ENCODE data around the gene FAIM2.
A peak's percentile ranks its signal among the peaks of the same experiment; 100 is the strongest.

Gene FAIM2

DNA sequence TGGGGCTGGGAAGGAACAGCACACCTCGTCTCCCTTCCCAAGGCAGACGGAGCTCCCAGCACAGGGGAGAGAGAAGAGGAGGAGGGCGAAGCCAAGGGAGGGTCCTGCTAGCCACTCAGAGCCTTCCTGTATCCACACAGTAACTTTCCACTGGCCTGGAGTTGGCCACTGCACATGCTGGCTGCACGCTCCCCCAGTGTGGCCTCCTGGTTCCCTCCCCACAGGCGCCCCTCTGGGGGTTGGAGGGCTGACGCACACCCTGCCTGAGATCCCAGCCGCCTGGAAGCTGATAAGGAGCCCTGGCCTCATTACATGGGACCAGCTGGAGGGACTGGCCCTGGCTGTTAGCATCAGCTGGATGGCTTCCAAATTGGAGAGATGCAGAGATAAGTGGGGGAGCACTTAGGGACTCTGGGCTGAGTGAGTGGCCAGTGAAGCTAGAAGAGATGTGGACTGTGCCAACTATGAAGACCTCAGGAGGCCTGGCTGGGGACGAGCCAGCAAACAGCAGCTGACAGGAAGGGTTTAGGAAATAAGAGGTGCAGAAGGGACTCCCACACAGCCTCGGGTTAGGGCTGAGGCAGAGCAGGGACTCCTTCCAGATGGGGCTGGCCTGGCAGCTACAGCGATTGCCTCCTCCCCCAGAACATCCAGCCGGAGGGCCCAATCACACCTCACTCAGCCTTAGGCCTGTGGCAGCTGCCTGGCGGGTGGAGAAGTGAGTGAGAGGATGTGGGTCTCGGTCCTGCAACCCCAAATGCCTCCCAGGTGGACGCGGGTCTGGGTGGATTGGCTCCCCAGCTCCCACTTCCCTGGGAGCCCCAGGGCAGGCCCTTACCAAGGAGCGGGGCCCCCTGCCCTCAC is 34.5 kb downstream of the FAIM2 start:
- no peaks in the 10 kb centered on the region for H3K27me3 ChIP-seq (ENCODE audit: insufficient read depth, poor library complexity, severe bottlenecking)
- no peak overlapping the region for H3K27ac ChIP-seq (replicated peaks)
- DNase-seq (ENCODE audit: low read depth in 1 of 2, low spot score in 1 of 2) = peak in 1 of 2 experiments; percentile 58

DNA sequence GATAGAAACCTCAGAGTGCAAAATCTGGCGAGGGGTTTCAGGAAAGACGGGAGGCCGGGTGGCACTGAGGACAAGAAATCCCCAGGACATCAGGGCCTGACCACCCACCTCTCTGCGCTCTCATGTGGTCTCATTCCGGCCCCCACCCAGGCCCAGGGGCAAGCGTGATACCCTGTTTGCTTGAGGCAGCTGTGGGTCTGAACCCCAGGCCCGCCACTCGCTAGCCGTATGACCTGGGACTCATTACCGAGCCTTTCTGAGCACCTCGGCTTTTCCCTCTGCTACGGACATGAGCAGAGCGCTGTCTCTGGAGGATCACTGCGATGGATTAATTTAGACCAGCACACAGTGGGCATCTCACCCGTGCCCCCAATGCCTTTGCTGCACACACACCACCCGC is 35.3 kb downstream of the FAIM2 start:
- Histone ChIP-seq H3K27ac (replicated peaks) (no peak overlapping the region), H3K4me3 (replicated peaks; ENCODE audit: insufficient read depth, low read length) (no peak overlapping the region), H3K27me3 (ENCODE audit: insufficient read depth, poor library complexity, severe bottlenecking) (peaks cover 3% of the 10 kb centered on the region)
- TF ChIP-seq POLR2AphosphoS5 (IDR thresholded peaks at IDR 0.05; ENCODE audit: low read depth) = no peak
- no peak for TF ChIP-seq GABPA (IDR thresholded peaks at IDR 0.05; ENCODE audit: low read depth)
- TF ChIP-seq, protein P1, sequence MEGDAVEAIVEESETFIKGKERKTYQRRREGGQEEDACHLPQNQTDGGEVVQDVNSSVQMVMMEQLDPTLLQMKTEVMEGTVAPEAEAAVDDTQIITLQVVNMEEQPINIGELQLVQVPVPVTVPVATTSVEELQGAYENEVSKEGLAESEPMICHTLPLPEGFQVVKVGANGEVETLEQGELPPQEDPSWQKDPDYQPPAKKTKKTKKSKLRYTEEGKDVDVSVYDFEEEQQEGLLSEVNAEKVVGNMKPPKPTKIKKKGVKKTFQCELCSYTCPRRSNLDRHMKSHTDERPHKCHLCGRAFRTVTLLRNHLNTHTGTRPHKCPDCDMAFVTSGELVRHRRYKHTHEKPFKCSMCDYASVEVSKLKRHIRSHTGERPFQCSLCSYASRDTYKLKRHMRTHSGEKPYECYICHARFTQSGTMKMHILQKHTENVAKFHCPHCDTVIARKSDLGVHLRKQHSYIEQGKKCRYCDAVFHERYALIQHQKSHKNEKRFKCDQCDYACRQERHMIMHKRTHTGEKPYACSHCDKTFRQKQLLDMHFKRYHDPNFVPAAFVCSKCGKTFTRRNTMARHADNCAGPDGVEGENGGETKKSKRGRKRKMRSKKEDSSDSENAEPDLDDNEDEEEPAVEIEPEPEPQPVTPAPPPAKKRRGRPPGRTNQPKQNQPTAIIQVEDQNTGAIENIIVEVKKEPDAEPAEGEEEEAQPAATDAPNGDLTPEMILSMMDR (IDR thresholded peaks at IDR 0.05; ENCODE audit: insufficient read depth, low read length) = no peak
- TF ChIP-seq SPI1 (IDR thresholded peaks at IDR 0.05; ENCODE audit: borderline replicate concordance, low read depth) = no peak
- TF ChIP-seq, protein P2, sequence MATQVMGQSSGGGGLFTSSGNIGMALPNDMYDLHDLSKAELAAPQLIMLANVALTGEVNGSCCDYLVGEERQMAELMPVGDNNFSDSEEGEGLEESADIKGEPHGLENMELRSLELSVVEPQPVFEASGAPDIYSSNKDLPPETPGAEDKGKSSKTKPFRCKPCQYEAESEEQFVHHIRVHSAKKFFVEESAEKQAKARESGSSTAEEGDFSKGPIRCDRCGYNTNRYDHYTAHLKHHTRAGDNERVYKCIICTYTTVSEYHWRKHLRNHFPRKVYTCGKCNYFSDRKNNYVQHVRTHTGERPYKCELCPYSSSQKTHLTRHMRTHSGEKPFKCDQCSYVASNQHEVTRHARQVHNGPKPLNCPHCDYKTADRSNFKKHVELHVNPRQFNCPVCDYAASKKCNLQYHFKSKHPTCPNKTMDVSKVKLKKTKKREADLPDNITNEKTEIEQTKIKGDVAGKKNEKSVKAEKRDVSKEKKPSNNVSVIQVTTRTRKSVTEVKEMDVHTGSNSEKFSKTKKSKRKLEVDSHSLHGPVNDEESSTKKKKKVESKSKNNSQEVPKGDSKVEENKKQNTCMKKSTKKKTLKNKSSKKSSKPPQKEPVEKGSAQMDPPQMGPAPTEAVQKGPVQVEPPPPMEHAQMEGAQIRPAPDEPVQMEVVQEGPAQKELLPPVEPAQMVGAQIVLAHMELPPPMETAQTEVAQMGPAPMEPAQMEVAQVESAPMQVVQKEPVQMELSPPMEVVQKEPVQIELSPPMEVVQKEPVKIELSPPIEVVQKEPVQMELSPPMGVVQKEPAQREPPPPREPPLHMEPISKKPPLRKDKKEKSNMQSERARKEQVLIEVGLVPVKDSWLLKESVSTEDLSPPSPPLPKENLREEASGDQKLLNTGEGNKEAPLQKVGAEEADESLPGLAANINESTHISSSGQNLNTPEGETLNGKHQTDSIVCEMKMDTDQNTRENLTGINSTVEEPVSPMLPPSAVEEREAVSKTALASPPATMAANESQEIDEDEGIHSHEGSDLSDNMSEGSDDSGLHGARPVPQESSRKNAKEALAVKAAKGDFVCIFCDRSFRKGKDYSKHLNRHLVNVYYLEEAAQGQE (IDR thresholded peaks at IDR 0.05; ENCODE audit: insufficient replicate concordance, low read depth) = no peak
- no peak for DNase-seq (ENCODE audit: low read depth in 1 of 2, low spot score in 1 of 2)

More for the DNA sequence above, 34.5 kb downstream of the FAIM2 start:
- TF ChIP-seq SPI1 (IDR thresholded peaks at IDR 0.05; ENCODE audit: borderline replicate concordance, low read depth) (no peak), POLR2AphosphoS5 (IDR thresholded peaks at IDR 0.05; ENCODE audit: low read depth) (peak; percentile 91)
- no peak overlapping the region for H3K4me3 ChIP-seq (replicated peaks; ENCODE audit: insufficient read depth, low read length)

DNA sequence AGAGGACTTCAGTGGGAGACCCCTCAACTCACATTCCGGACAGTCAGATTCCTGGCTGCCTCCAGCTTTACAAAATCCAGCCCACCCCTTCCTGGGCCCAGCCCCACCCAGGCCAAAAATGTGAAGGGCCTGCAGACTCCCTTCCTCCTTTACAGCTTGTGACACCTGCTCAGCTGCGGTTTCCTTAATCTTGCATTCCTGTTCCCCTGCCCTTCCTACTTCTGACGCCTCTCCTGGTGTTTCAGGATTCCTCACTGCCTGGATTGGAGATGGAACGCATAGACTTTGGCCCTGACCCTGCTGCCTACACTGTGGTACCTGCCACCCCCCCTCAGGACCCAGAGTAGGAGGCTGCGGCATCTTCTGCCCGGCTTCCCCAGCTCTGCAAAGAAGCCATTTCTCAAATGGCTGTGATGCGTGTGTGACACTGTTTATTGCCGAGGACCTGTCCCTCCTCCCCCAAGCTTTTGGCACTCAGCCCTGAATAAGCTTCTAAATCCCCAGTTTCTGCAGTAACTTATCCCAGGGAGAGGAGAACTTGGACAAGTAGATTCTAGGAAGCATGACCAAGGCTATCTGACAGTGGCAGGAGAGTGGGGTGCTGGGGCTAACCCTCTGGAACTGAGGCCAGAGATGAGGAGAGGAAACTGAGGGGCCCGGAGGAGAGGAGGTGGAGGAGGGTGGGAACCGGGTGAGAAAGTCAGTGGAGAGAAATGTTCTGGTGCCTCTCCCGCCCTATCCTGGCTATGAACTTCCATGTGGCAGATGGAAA is 35.9 kb downstream of the FAIM2 start:
- Histone ChIP-seq H3K4me3 (replicated peaks; ENCODE audit: insufficient read depth, low read length) (no peak overlapping the region), H3K27ac (replicated peaks) (no peak overlapping the region), H3K27me3 (ENCODE audit: insufficient read depth, poor library complexity, severe bottlenecking) (peaks cover 3% of the 10 kb centered on the region)
- no peak for DNase-seq (ENCODE audit: low read depth in 1 of 2, low spot score in 1 of 2)
- TF ChIP-seq POLR2AphosphoS5 (IDR thresholded peaks at IDR 0.05; ENCODE audit: low read depth) (no peak), GABPA (IDR thresholded peaks at IDR 0.05; ENCODE audit: low read depth) (no peak)
- TF ChIP-seq, protein P2 (IDR thresholded peaks at IDR 0.05; ENCODE audit: insufficient replicate concordance, low read depth) = no peak

DNA sequence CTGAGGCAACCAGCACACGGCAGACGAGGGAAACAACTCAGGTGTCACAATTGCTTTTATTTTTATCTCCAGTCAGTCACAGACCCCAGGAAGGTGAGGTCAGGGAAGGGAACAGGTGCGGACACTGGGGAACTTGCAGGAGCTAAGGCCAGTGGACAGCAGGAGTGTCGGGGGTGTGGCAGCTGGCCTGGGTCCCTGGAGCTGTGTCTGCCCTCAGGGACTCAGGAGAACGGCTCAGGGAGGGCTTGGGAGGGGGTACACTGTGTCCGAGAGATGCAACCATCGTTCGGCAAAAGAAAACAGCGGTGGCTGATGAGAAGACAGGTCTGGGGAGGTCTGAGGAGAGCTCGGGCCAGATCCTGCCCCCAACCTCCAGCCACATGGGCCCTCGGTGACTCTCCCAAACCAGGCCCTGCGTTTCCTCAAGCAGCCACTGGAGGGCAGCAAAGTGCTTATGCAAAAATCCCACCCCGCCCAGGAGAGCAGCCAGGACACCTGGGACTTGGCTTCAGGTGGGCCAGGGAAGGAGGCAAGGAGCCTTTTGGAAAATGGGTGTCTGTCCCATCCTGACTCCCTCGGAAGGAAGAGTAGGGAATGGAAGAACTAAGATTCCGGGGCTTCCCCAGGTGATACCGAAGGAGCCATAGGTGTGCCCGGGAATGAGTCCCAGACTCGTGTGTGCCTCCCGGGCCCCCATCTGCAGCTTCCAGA is 36.7 kb downstream of the FAIM2 start:
- no peak for TF ChIP-seq SPI1 (IDR thresholded peaks at IDR 0.05; ENCODE audit: borderline replicate concordance, low read depth)
- TF ChIP-seq, protein P1 (IDR thresholded peaks at IDR 0.05; ENCODE audit: insufficient read depth, low read length) = peak; percentile 90
- no peak overlapping the region for H3K27ac ChIP-seq (replicated peaks)
- peak in 1 of 2 experiments; percentile 61 for DNase-seq (ENCODE audit: low read depth in 1 of 2, low spot score in 1 of 2)
- peaks cover 3% of the 10 kb centered on the region for H3K27me3 ChIP-seq (ENCODE audit: insufficient read depth, poor library complexity, severe bottlenecking)
- no peak overlapping the region for H3K4me3 ChIP-seq (replicated peaks; ENCODE audit: insufficient read depth, low read length)
